Endothelial cell of umbilical vein (primary cell): ENCODE results near the gene MAX. TPM values are rescaled to one million over a fixed set of nuclear protein-coding genes. Genes with fewer than 3 reads are reported as not detected.

Experiments
- BruUV-seq: library from RNA; stranded (reverse); fragments of 400-500 nt; replicated peaks from 2 replicates; lab custom pipeline; 2021; lab: Mats Ljungman, UMichigan
- CTCF ChIA-PET: fragments of 300-600, 350-600 bp; sonication (Branson Sonifier 250); formaldehyde crosslinking; loops from one replicate; lab custom pipeline; 2021; ENCODE audit warnings: antibody characterized with exemption, inconsistent platforms; lab: Charles Lee
- POLR2A ChIA-PET: fragments of 300-600, 350-600 bp; sonication (Branson Sonifier 250); formaldehyde crosslinking; loops from one replicate; lab custom pipeline; 2021; ENCODE audit warnings: antibody characterized with exemption, inconsistent platforms; lab: Charles Lee
- DNase-seq: peaks from one replicate; pipeline ENCODE4 v3.0.0-alpha.2; 2011; ENCODE audit warnings: low read depth, low spot score
- FAIRE-seq: peaks from 2 replicates; lab custom pipeline; 2011; peaks lifted over from hg19 to GRCh38; lab: Jason Lieb, UNC
- H2AFZ ChIP-seq: 2 replicates; pipeline ENCODE4 v1.6.0; 2012; ENCODE audit warnings: low read depth, low read length, control low read depth, inconsistent platforms
- H3K27ac ChIP-seq: 2 replicates; pipeline ENCODE4 v1.5.1; 2011; ENCODE audit warnings: low read depth, mild to moderate bottlenecking, control low read depth, low read length, moderate library complexity; ENCODE audit not compliant: insufficient read depth
- H3K27me3 ChIP-seq, 2 experiments: 2 replicates each; pipeline versions ENCODE4 v1.6.0 to v1.6.1; 2011; ENCODE audit warnings: low read length in 2 of 2, mixed read lengths in 1 of 2; ENCODE audit not compliant: control insufficient read depth in 2 of 2, insufficient read depth in 2 of 2
- H3K36me3 ChIP-seq, 2 experiments: 2 replicates in 1 of 2; 3 replicates in 1 of 2; pipeline ENCODE4 v1.5.1; 2011; ENCODE audit warnings: low read length in 2 of 2, mild to moderate bottlenecking in 1 of 2, moderate library complexity in 1 of 2; ENCODE audit not compliant: control insufficient read depth in 2 of 2, insufficient read depth in 2 of 2; ENCODE audit errors: extremely low read depth in 1 of 2
- H3K4me1 ChIP-seq: 3 replicates; pipeline ENCODE4 v1.5.1; 2011; ENCODE audit warnings: mild to moderate bottlenecking, low read length; ENCODE audit not compliant: control insufficient read depth, insufficient read depth; ENCODE audit errors: extremely low read depth
- H3K4me2 ChIP-seq: 2 replicates; pipeline ENCODE4 v1.6.1; 2011; ENCODE audit warnings: low read length, control low read depth, mixed read lengths; ENCODE audit not compliant: insufficient read depth
- H3K4me3 ChIP-seq, 3 experiments: fragments of 200-600 bp in 1 of 3; sonication (generic), shearing (Covaris generic) in 1 of 3; replicated peaks in 1 of 3; 2 replicates each; pipeline ENCODE4 v1.5.1; 2011 to 2016; ENCODE audit warnings: control low read depth in 3 of 3, low read length in 3 of 3, mild to moderate bottlenecking in 2 of 3, inconsistent platforms in 1 of 3, low read depth in 1 of 3, moderate library complexity in 1 of 3; ENCODE audit not compliant: insufficient read depth in 1 of 3
- H3K79me2 ChIP-seq: 2 replicates; pipeline ENCODE4 v1.6.0; 2012; ENCODE audit warnings: low read length, inconsistent platforms; ENCODE audit not compliant: control insufficient read depth, insufficient read depth
- H3K9ac ChIP-seq: replicated peaks from 2 replicates; pipeline ENCODE3; 2011; ENCODE audit warnings: low read length, control low read depth; ENCODE audit not compliant: insufficient read depth; ENCODE audit errors: extremely low read depth
- H3K9me1 ChIP-seq: replicated peaks from 3 replicates; pipeline ENCODE4 v1.6.0; 2011; ENCODE audit warnings: mild to moderate bottlenecking, low read length; ENCODE audit not compliant: control insufficient read depth, insufficient read depth; ENCODE audit errors: extremely low read depth
- H3K9me3 ChIP-seq: replicated peaks from 2 replicates; pipeline ENCODE4 v1.5.1; 2012; ENCODE audit warnings: low read length, inconsistent platforms; ENCODE audit not compliant: control insufficient read depth, insufficient read depth
- H4K20me1 ChIP-seq: replicated peaks from 2 replicates; pipeline ENCODE3; 2011; ENCODE audit warnings: mild to moderate bottlenecking, low read length; ENCODE audit not compliant: control insufficient read depth, insufficient read depth; ENCODE audit errors: extremely low read depth
- EZH2 ChIP-seq: IDR thresholded peaks from 2 replicates; pipeline ENCODE4 v1.6.1; 2012; ENCODE audit warnings: borderline replicate concordance, low read depth, mild to moderate bottlenecking, moderate library complexity, low read length, inconsistent platforms; ENCODE audit not compliant: severe bottlenecking
- FOS ChIP-seq: IDR thresholded peaks from 2 replicates; pipeline ENCODE4 v1.6.1; 2011; ENCODE audit warnings: mild to moderate bottlenecking, low read length, moderate library complexity, borderline replicate concordance; ENCODE audit not compliant: insufficient read depth
- GATA2 ChIP-seq: IDR thresholded peaks from 2 replicates; pipeline ENCODE4 v1.7.0; 2011; ENCODE audit warnings: low read depth, mild to moderate bottlenecking, moderate library complexity, mixed read lengths, low read length; ENCODE audit not compliant: insufficient read length, insufficient read depth
- JUN ChIP-seq: IDR thresholded peaks from 2 replicates; pipeline ENCODE4 v1.6.1; 2011; ENCODE audit warnings: borderline replicate concordance, low read depth; ENCODE audit not compliant: insufficient read length, insufficient read depth
- MYC ChIP-seq: IDR thresholded peaks from one replicate; pipeline ENCODE4 v1.6.1; 2011; ENCODE audit warnings: mild to moderate bottlenecking, low read depth, low read length
- POLR2A ChIP-seq: IDR thresholded peaks from 2 replicates; pipeline ENCODE4 v1.6.1; 2012; ENCODE audit warnings: low read depth, mild to moderate bottlenecking, control low read depth, low read length
- POLR2AphosphoS5 ChIP-seq: IDR thresholded peaks from 2 replicates; pipeline ENCODE4 v1.6.1; 2012; ENCODE audit warnings: low read depth, mild to moderate bottlenecking, control low read depth, low read length, moderate library complexity; ENCODE audit not compliant: insufficient read depth
- dilution Hi-C: fragments of 300-500 bp; cut with MboI; formaldehyde crosslinking; loops from one replicate; pipeline ENCODE4 v1.15.0; 2019; ENCODE audit warnings: low sequenced_read_pairs; ENCODE audit not compliant: extremely low pct_ligation_motif_present
- intact Hi-C: fragments of 100-400 bp; cut with micrococcal nuclease; formaldehyde crosslinking; loops from one replicate; pipeline ENCODE4 v1.10.0; 2022
- polyA plus RNA-seq, 4 experiments: library from polyadenylated mRNA; depleted of rRNA in 3 of 4; stranded (reverse) in 3 of 4; unstranded in 1 of 4; fragments of >200 nt; gene quantifications; 2 replicates each; pipeline versions ENCODE4 v1.2.1 to v1.2.3, GENCODE V29; 2011 to 2012; ENCODE audit warnings: missing spikeins in 1 of 4
- total RNA-seq: library from RNA; stranded (reverse); gene quantifications from 2 replicates; pipeline ENCODE4 v1.2.3, GENCODE V29; 2021
- TF ChIP-seq, protein P1 (sequence below): IDR thresholded peaks from 2 replicates; pipeline ENCODE4 v1.6.1; 2011; ENCODE audit not compliant: insufficient read depth, insufficient read length
- TF ChIP-seq, protein P2 (sequence below), 2 donors: IDR thresholded peaks; 1 replicate in 1 of 2; 2 replicates in 1 of 2; pipeline ENCODE4 v1.5.1; 2011; ENCODE audit warnings: low read length in 2 of 2, mild to moderate bottlenecking in 2 of 2, moderate library complexity in 2 of 2, control low read depth in 1 of 2, inconsistent platforms in 1 of 2, low read depth in 1 of 2; ENCODE audit not compliant: insufficient read depth in 1 of 2; ENCODE audit errors: extremely low read depth in 1 of 2

The MAX gene
- total and polyA plus RNA-seq, 2 donors (not counting 3 experiments of a cell fraction or from before 2014, with no cell fraction given) = 70.1 to 79.5 TPM

DNA sequence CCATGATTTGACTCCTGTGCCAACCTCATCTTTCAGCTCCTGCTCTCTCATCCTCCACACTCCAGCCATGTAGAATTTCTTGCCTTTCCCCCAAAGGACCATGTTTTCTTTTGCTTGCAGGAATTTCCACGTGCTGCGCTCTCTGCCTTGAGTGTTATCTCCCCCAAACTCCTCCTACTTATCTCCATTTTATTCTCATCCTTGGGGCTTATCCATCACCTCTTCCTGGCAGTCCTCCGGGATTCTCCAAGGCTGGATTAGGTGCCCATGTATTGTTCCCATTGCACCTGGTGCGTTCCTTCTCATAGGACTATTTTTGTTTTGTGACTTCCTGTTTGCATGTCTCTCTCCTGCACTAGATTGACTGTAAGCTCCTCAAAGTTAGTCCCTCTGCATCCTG, 7.0 kb upstream of the MAX start:
- no peaks in the 10 kb centered on the region for H4K20me1 ChIP-seq

DNA sequence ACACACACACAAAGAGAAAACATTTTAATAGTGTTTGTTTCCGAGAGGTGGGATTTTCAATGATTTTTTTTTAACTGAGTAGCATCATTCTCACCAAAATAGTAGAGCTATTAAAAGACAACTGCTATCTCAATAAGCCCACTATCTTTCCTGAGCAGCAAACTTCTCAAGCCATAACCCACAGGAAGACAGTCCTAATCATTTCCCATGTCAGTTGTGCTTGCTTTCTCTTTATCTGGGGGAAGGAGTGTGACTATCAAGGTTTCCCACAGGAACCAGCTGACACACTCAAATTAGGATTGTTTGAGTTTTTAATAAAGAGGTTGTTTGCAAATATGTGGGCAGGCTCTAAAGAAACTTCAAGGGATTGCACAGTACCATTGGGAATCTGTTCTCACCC, 4.9 kb upstream of the MAX start:
- no peak overlapping the region for H2AFZ ChIP-seq
- no peak overlapping the region for H3K4me3 ChIP-seq
- TF ChIP-seq POLR2A = no peak
- TF ChIP-seq FOS = no peak
- no peak for TF ChIP-seq GATA2
- TF ChIP-seq, protein P1, sequence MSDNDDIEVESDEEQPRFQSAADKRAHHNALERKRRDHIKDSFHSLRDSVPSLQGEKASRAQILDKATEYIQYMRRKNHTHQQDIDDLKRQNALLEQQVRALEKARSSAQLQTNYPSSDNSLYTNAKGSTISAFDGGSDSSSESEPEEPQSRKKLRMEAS = no peak
- TF ChIP-seq, protein P2, sequence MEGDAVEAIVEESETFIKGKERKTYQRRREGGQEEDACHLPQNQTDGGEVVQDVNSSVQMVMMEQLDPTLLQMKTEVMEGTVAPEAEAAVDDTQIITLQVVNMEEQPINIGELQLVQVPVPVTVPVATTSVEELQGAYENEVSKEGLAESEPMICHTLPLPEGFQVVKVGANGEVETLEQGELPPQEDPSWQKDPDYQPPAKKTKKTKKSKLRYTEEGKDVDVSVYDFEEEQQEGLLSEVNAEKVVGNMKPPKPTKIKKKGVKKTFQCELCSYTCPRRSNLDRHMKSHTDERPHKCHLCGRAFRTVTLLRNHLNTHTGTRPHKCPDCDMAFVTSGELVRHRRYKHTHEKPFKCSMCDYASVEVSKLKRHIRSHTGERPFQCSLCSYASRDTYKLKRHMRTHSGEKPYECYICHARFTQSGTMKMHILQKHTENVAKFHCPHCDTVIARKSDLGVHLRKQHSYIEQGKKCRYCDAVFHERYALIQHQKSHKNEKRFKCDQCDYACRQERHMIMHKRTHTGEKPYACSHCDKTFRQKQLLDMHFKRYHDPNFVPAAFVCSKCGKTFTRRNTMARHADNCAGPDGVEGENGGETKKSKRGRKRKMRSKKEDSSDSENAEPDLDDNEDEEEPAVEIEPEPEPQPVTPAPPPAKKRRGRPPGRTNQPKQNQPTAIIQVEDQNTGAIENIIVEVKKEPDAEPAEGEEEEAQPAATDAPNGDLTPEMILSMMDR (IDR thresholded peaks at IDR 0.05; ENCODE audit: extremely low read depth in 1 of 2, insufficient read depth in 1 of 2, low read depth in 1 of 2, low read length in 2 of 2) = no peak
- TF ChIP-seq JUN = no peak
- no peak for TF ChIP-seq POLR2AphosphoS5
- TF ChIP-seq EZH2 = no peak
- no peak for TF ChIP-seq MYC
- BruUV-seq = no TSS peak
- intact Hi-C loops = no loop called here
- no peaks in the 10 kb centered on the region for H3K9me3 ChIP-seq
- H3K27me3 ChIP-seq = no peaks in the 10 kb centered on the region
- FAIRE-seq (no peak), DNase-seq (no peak)
- H3K27ac ChIP-seq = no peak overlapping the region
- no peak overlapping the region for H3K9ac ChIP-seq
- POLR2A ChIA-PET = no interaction called here
- H3K9me1 ChIP-seq = no peaks in the 10 kb centered on the region
- H3K4me1 ChIP-seq = peaks cover 7% of the 10 kb centered on the region
- CTCF ChIA-PET = interaction anchor here (1.0 to 1.1 kb wide), 2 partner anchors 120 to 717 kb away, joined by 3 read pairs; no protein-coding TSS in a partner anchor
- no peaks in the 10 kb centered on the region for H3K36me3 ChIP-seq
- dilution Hi-C loops = no loop called here
- no peaks in the 10 kb centered on the region for H4K20me1 ChIP-seq
- no peaks in the 10 kb centered on the region for H3K79me2 ChIP-seq
- H3K4me2 ChIP-seq = no peak overlapping the region

More for the DNA sequence above, 7.0 kb upstream of the MAX start:
- Histone ChIP-seq H3K79me2 (no peaks in the 10 kb centered on the region), H2AFZ (no peak overlapping the region), H3K4me1 (no peaks in the 10 kb centered on the region), H3K27me3 (peaks cover 0 to 3% of the 10 kb centered on the region in 2 experiments), H3K36me3 (no peaks in the 10 kb centered on the region), H3K27ac (no peak overlapping the region), H3K9me1 (no peaks in the 10 kb centered on the region), H3K9ac (no peak overlapping the region), H3K4me3 (no peak overlapping the region), H3K4me2 (no peak overlapping the region), H3K9me3 (no peaks in the 10 kb centered on the region)
- intact Hi-C loops (no loop called here), dilution Hi-C loops (no loop called here)
- CTCF ChIA-PET = no interaction called here
- FAIRE-seq (no peak), DNase-seq (no peak)
- TF ChIP-seq JUN (no peak), FOS (no peak), MYC (no peak), EZH2 (no peak), GATA2 (no peak), POLR2AphosphoS5 (no peak)
- TF ChIP-seq, protein P1 = no peak
- POLR2A ChIA-PET = no interaction called here
- no TSS peak for BruUV-seq
